IMR-90 (cell line): ENCODE measurements around the gene PIGN. TPM values are rescaled to one million over a fixed set of nuclear protein-coding genes. Genes with fewer than 3 reads are reported as not detected.

Source experiments
- ATAC-seq: fragments of 200-7000 bp; cut with Tn5 transposase; 2 replicates; pipeline ENCODE4 v1.9.1; 2020; ENCODE audit warnings: low read depth, mild to moderate bottlenecking, moderate library complexity
- BruUV-seq: library from RNA; stranded (reverse); fragments of 400-500 nt; replicated peaks from 2 replicates; lab custom pipeline; 2021; lab: Mats Ljungman, UMichigan
- CTCF ChIA-PET: fragments of 300-600 bp; formaldehyde crosslinking; extraction: SDS; loops from one replicate; lab custom pipeline; 2021; ENCODE audit warnings: antibody characterized with exemption; lab: Yijun Ruan, JAX
- POLR2A ChIA-PET: fragments of 300-600 bp; sonication (Branson Sonifier 250); formaldehyde crosslinking; loops from one replicate; lab custom pipeline; 2022; ENCODE audit warnings: antibody characterized with exemption; ENCODE audit not compliant: unreplicated experiment; lab: Charles Lee
- DNase-seq: peaks from one replicate; pipeline ENCODE4 v3.0.0; 2013
- H2AFZ ChIP-seq: replicated peaks from 2 replicates; pipeline ENCODE3; 2013; ENCODE audit warnings: low read length, mild to moderate bottlenecking; ENCODE audit not compliant: poor library complexity
- H2AK5ac ChIP-seq: 2 replicates; pipeline ENCODE4 v1.6.1; 2013; ENCODE audit warnings: low read depth, low read length, inconsistent platforms
- H2AK9ac ChIP-seq: replicated peaks from 2 replicates; pipeline ENCODE3; 2013; ENCODE audit warnings: mild to moderate bottlenecking, low read depth, low read length, moderate library complexity; ENCODE audit not compliant: poor library complexity
- H2BK120ac ChIP-seq: 2 replicates; pipeline ENCODE4 v1.6.1; 2013; ENCODE audit warnings: low read depth, low read length, inconsistent platforms
- H2BK15ac ChIP-seq: 3 replicates; pipeline ENCODE4 v1.6.1; 2013; ENCODE audit warnings: low read depth, low read length, inconsistent platforms
- H2BK20ac ChIP-seq: 2 replicates; pipeline ENCODE4 v1.6.1; 2013; ENCODE audit warnings: low read depth, mild to moderate bottlenecking, inconsistent platforms, low read length, moderate library complexity
- H2BK5ac ChIP-seq: 2 replicates; pipeline ENCODE4 v1.6.1; 2013; ENCODE audit warnings: mild to moderate bottlenecking, low read depth, low read length, inconsistent platforms; ENCODE audit not compliant: poor library complexity, severe bottlenecking
- H3K14ac ChIP-seq: replicated peaks from 2 replicates; pipeline ENCODE4 v1.6.1; 2013; ENCODE audit warnings: low read depth, low read length, inconsistent platforms
- H3K18ac ChIP-seq: 2 replicates; pipeline ENCODE4 v1.6.1; 2013; ENCODE audit warnings: low read depth, low read length, control low read depth
- H3K23ac ChIP-seq: 2 replicates; pipeline ENCODE4 v1.6.1; 2013; ENCODE audit warnings: low read depth, low read length, inconsistent platforms
- H3K27ac ChIP-seq: 2 replicates; pipeline ENCODE4 v1.5.1; 2013; ENCODE audit warnings: mild to moderate bottlenecking, control low read depth, low read length; ENCODE audit not compliant: insufficient read depth
- H3K27me3 ChIP-seq: 2 replicates; pipeline ENCODE4 v1.6.1; 2013; ENCODE audit warnings: low read length; ENCODE audit not compliant: control insufficient read depth, insufficient read depth
- H3K36me3 ChIP-seq: 2 replicates; pipeline ENCODE4 v1.6.1; 2013; ENCODE audit warnings: low read length, mixed read lengths; ENCODE audit not compliant: control insufficient read depth, insufficient read depth
- H3K4ac ChIP-seq: 2 replicates; pipeline ENCODE4 v1.6.1; 2013; ENCODE audit warnings: low read depth, low read length, inconsistent platforms
- H3K4me1 ChIP-seq: 2 replicates; pipeline ENCODE4 v1.6.1; 2013; ENCODE audit warnings: low read length, mixed read lengths; ENCODE audit not compliant: control insufficient read depth, insufficient read depth
- H3K4me2 ChIP-seq: 2 replicates; pipeline ENCODE4 v1.6.1; 2013; ENCODE audit warnings: low read depth, mild to moderate bottlenecking, control low read depth, low read length, moderate library complexity
- H3K4me3 ChIP-seq: 2 replicates; pipeline ENCODE4 v1.5.1; 2013; ENCODE audit warnings: low read depth, mild to moderate bottlenecking, control low read depth, low read length, moderate library complexity; ENCODE audit not compliant: insufficient read depth
- H3K56ac ChIP-seq: 2 replicates; pipeline ENCODE4 v1.6.1; 2013; ENCODE audit warnings: low read length, inconsistent platforms; ENCODE audit not compliant: insufficient read depth; ENCODE audit errors: extremely low read depth
- H3K79me1 ChIP-seq, 2 experiments: 2 replicates each; pipeline ENCODE4 v1.6.1; 2013; ENCODE audit warnings: low read length in 2 of 2, inconsistent platforms in 1 of 2, low read depth in 1 of 2
- H3K9ac ChIP-seq: 2 replicates; pipeline ENCODE4 v1.6.1; 2013; ENCODE audit warnings: low read depth, low read length, control low read depth
- H3K9me1 ChIP-seq: 2 replicates; pipeline ENCODE4 v1.6.1; 2013; ENCODE audit warnings: low read length, inconsistent platforms; ENCODE audit not compliant: insufficient read depth
- H3K9me3 ChIP-seq: 2 replicates; pipeline ENCODE4 v1.6.1; 2013; ENCODE audit warnings: low read length; ENCODE audit not compliant: control insufficient read depth, insufficient read depth
- H4K20me1 ChIP-seq: 2 replicates; pipeline ENCODE4 v1.6.1; 2013; ENCODE audit warnings: low read length, inconsistent platforms; ENCODE audit not compliant: insufficient read depth
- H4K5ac ChIP-seq: 2 replicates; pipeline ENCODE4 v1.6.1; 2013; ENCODE audit warnings: mild to moderate bottlenecking, low read depth, low read length, control low read depth
- H4K8ac ChIP-seq, 2 experiments: 2 replicates each; pipeline ENCODE4 v1.6.1; 2013; ENCODE audit warnings: low read depth in 2 of 2, low read length in 2 of 2, control low read depth in 1 of 2, inconsistent platforms in 1 of 2
- H4K91ac ChIP-seq: 2 replicates; pipeline ENCODE4 v1.6.1; 2013; ENCODE audit warnings: low read depth, low read length, inconsistent platforms; ENCODE audit not compliant: insufficient read depth
- WGBS, 2 experiments: methylation state at CpG; one replicate each; pipeline versions ENCODE4 v1.1.5 to v1.1.7; 2013; ENCODE audit warnings: missing lambda C conversion rate in 2 of 2; ENCODE audit not compliant: insufficient read length in 1 of 2; ENCODE audit errors: extremely low coverage in 2 of 2; 5-methylcytosine and 5-hydroxymethylcytosine counted together
- dilution Hi-C: fragments of 300-500 bp; cut with HindIII; formaldehyde crosslinking; loops from one replicate; pipeline ENCODE4 v1.14.3; 2018; ENCODE audit warnings: low sequenced_read_pairs; ENCODE audit not compliant: unreplicated experiment
- in situ Hi-C: fragments of 300-500 bp; cut with MboI; formaldehyde crosslinking; loops from 3 replicates; pipeline ENCODE4 v1.14.3; 2019; ENCODE audit warnings: low sequenced_read_pairs, inconsistent platforms, mixed read lengths
- intact Hi-C: fragments of 100-400 bp; cut with micrococcal nuclease; formaldehyde crosslinking; loops from 2 replicates; pipeline ENCODE4 v1.10.0; 2022
- polyA plus RNA-seq, 3 experiments: library from polyadenylated mRNA; depleted of rRNA; stranded (reverse); fragments of >200 nt; gene quantifications; 2 replicates each; pipeline ENCODE4 v1.2.3, GENCODE V29; 2012; ENCODE audit warnings: low replicate concordance in 1 of 3
- total RNA-seq: library from RNA; depleted of rRNA; stranded (reverse); fragments of >200 nt; gene quantifications from 2 replicates; pipeline ENCODE4 v1.2.3, GENCODE V29; 2012
- TF ChIP-seq, protein P1 (sequence below): fragments of 150-350 bp; IDR thresholded peaks from 2 replicates; pipeline ENCODE4 v1.6.1; 2016; ENCODE audit warnings: low read depth, mild to moderate bottlenecking, low read length, moderate library complexity, borderline replicate concordance
- TF ChIP-seq, protein P2 (sequence below): conservative IDR thresholded peaks from 2 replicates; pipeline ENCODE4 v1.5.1; 2012; ENCODE audit warnings: mild to moderate bottlenecking, low read depth, low read length, improper control_type of control experiment

PIGN gene
- total and polyA plus RNA-seq, 2 of the 4 experiments (the other 2 are of a cell fraction): 9.0 to 17.9 TPM

DNA sequence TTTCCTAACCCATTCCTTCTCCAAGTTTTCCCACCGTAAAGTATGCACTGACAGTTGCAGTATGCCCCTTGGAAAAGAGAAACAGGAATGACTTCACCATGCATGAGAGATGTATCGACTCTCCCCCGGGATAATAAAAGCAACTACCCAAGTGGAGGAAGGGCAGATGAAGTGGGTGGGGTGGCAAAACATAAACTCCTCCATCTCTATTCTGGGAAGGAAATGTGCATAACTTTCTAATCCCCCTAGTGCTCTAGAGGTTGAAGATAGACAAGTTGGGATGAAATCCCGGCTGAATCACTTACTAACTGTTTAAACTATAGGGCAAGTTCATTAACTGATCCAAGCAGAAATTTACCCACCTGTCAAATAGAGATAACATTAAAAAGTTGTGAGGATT is 89.2 kb downstream of the PIGN start:
- no peaks in the 10 kb centered on the region for H4K20me1 ChIP-seq
- no peaks in the 10 kb centered on the region for H3K27me3 ChIP-seq
- in situ Hi-C loops (no loop called here), intact Hi-C loops (no loop called here), dilution Hi-C loops (no loop called here)
- no peak overlapping the region for H3K27ac ChIP-seq
- no peak overlapping the region for H3K23ac ChIP-seq
- no peak overlapping the region for H3K4me2 ChIP-seq
- H2AFZ ChIP-seq: no peak overlapping the region
- no peak overlapping the region for H3K4ac ChIP-seq
- no TSS peak for BruUV-seq
- no peak overlapping the region for H2AK5ac ChIP-seq
- ChIA-PET CTCF (interaction anchor here (0.6 kb wide), 1 partner anchor 487 kb away, joined by 3 read pairs; no protein-coding TSS in a partner anchor), POLR2A (no interaction called here)
- no peaks in the 10 kb centered on the region for H3K4me1 ChIP-seq
- no peak overlapping the region for H3K56ac ChIP-seq
- WGBS, 2 experiments: no CpG with 5 or more reads among the region's 4 CpGs
- H2BK5ac ChIP-seq: no peak overlapping the region
- DNase-seq (no peak), ATAC-seq (no peak)
- H4K8ac ChIP-seq: no peak overlapping the region
- H3K4me3 ChIP-seq: no peak overlapping the region
- H3K9me1 ChIP-seq: no peaks in the 10 kb centered on the region
- H2AK9ac ChIP-seq: no peak overlapping the region
- no peak overlapping the region for H2BK20ac ChIP-seq
- H2BK120ac ChIP-seq: no peak overlapping the region
- no peak overlapping the region for H3K9ac ChIP-seq
- no peak overlapping the region for H2BK15ac ChIP-seq
- peaks cover 3% of the 10 kb centered on the region; the same call in 1 of the 2 replicates for H3K9me3 ChIP-seq
- H3K36me3 ChIP-seq: no peaks in the 10 kb centered on the region
- H4K5ac ChIP-seq: no peak overlapping the region
- H3K14ac ChIP-seq: no peak overlapping the region
- H3K79me1 ChIP-seq: no peaks in the 10 kb centered on the region
- TF ChIP-seq, protein P1, sequence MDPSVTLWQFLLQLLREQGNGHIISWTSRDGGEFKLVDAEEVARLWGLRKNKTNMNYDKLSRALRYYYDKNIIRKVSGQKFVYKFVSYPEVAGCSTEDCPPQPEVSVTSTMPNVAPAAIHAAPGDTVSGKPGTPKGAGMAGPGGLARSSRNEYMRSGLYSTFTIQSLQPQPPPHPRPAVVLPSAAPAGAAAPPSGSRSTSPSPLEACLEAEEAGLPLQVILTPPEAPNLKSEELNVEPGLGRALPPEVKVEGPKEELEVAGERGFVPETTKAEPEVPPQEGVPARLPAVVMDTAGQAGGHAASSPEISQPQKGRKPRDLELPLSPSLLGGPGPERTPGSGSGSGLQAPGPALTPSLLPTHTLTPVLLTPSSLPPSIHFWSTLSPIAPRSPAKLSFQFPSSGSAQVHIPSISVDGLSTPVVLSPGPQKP: no peak
- TF ChIP-seq, protein P2, sequence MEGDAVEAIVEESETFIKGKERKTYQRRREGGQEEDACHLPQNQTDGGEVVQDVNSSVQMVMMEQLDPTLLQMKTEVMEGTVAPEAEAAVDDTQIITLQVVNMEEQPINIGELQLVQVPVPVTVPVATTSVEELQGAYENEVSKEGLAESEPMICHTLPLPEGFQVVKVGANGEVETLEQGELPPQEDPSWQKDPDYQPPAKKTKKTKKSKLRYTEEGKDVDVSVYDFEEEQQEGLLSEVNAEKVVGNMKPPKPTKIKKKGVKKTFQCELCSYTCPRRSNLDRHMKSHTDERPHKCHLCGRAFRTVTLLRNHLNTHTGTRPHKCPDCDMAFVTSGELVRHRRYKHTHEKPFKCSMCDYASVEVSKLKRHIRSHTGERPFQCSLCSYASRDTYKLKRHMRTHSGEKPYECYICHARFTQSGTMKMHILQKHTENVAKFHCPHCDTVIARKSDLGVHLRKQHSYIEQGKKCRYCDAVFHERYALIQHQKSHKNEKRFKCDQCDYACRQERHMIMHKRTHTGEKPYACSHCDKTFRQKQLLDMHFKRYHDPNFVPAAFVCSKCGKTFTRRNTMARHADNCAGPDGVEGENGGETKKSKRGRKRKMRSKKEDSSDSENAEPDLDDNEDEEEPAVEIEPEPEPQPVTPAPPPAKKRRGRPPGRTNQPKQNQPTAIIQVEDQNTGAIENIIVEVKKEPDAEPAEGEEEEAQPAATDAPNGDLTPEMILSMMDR: no peak
- no peak overlapping the region for H4K91ac ChIP-seq
- no peak overlapping the region for H3K18ac ChIP-seq
